Sigmoid colon (tissue), 4 donors: ENCODE measurements around the gene PGAP3.

Experiments
- CTCF ChIP-seq, 4 experiments: fragments of 450-650 bp in 3 of 4; fragments of 200-600 bp in 1 of 4; IDR thresholded peaks; one replicate each; pipeline ENCODE4 v1.5.1; 2016 to 2019; ENCODE audit warnings: antibody characterized with exemption in 4 of 4, mild to moderate bottlenecking in 3 of 4, moderate library complexity in 2 of 4
- EP300 ChIP-seq, 4 donors: sonication (generic); formaldehyde crosslinking; IDR thresholded peaks; one replicate each; pipeline ENCODE4 v1.6.1; 2017; ENCODE audit warnings: antibody characterized with exemption in 4 of 4
- POLR2A ChIP-seq, 2 donors: fragments of 450-650 bp; IDR thresholded peaks; one replicate each; pipeline ENCODE4 v1.6.1; 2016; ENCODE audit warnings: antibody characterized with exemption in 2 of 2, mild to moderate bottlenecking in 2 of 2, moderate library complexity in 2 of 2
- POLR2AphosphoS5 ChIP-seq, 4 donors: sonication (generic); formaldehyde crosslinking; IDR thresholded peaks; one replicate each; pipeline ENCODE4 v1.6.1; 2017; ENCODE audit warnings: antibody characterized with exemption in 4 of 4

- no peak for TF ChIP-seq CTCF (IDR thresholded peaks at IDR 0.05)
- TF ChIP-seq POLR2A (IDR thresholded peaks at IDR 0.05) = no peak
- TF ChIP-seq EP300 (IDR thresholded peaks at IDR 0.05) = no peak
- TF ChIP-seq POLR2AphosphoS5 (IDR thresholded peaks at IDR 0.05) = no peak
Measured at GRCh38 chr17:39642291-39643074, 45.4 kb downstream of the PGAP3 start.
